ENCODE measurements around the gene CYP21A2.
"Not testable (repeated sequence)": the region's sequence is repeated elsewhere in the genome, so short reads cannot be mapped to it uniquely, and the experiment has no call there.

The CYP21A2 gene

DNA sequence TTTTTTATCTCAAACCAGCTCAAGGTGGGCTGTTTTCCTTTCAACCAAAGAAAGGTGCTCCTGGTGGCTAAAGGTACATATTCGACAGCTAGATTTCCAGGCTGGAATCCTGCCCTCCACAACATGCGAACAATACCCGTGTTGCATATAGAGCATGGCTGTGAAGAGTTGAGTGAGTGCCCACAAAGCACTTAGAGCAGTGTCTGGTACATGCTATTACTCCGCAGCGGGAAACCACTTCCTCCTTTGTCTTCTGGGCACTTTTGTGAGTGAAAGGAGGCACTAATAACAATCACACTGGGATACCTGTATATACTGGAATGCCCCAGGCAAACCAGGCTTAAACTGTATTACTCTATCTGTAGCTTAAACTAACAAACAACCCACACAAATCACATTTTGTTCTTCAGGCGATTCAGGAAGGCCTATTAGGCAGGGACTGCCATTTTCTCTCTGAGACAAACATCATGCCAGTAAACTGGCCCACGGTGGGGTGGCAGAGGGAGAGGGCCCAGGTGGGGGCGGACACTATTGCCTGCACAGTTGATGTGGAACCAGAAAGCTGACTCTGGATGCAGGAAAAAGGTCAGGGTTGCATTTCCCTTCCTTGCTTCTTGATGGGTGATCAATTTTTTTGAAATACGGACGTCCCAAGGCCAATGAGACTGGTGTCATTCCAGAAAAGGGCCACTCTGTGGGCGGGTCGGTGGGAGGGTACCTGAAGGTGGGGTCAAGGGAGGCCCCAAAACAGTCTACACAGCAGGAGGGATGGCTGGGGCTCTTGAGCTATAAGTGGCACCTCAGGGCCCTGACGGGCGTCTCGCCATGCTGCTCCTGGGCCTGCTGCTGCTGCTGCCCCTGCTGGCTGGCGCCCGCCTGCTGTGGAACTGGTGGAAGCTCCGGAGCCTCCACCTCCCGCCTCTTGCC lies at the start of gene CYP21A2:
Gene CYP21A2 (plus strand): TSS at position 818 of the 927 bp plus-strand sequence. CDS start 8 bp downstream, at position 826.
- H3K36me3 ChIP-seq (ENCODE audit: control insufficient read depth, insufficient read depth, low read length); H3K4me1 ChIP-seq (ENCODE audit: control insufficient read depth, insufficient read depth, low read length); H3K9me3 ChIP-seq (ENCODE audit: control insufficient read depth, insufficient read depth, low read depth, low read length); H3K27me3 ChIP-seq (ENCODE audit: control insufficient read depth, insufficient read depth, low read length); H3K27ac ChIP-seq (ENCODE audit: low read depth, low read length); H3K9ac ChIP-seq (ENCODE audit: low read length); H3K4me3 ChIP-seq (ENCODE audit: low read depth, low read length): not testable (repeated sequence)

DNA sequence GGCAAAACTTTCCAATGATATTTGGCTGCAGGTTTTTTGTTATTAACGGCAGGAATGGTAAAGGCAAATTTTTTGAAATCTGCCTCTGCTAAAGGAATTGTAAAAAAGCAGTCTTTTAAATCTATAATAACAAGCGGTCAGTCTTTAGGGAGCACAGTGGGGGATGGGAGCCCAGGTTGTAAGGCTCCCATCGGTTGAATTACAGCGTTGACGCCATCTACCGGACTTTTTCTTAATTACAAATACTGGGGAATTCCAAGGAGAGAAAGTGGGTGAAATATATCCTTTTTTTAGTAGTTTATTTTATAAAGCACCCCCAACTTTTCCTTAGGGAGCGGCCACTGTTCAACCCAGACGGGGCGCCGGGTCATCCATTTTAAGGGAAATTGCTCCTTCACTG lies 48.9 kb upstream of the CYP21A2 start:
- not testable (repeated sequence) for H3K36me3 ChIP-seq (ENCODE audit: control insufficient read depth, insufficient read depth, low read length); H3K27me3 ChIP-seq (ENCODE audit: control insufficient read depth, insufficient read depth, low read length); H3K4me1 ChIP-seq (ENCODE audit: control insufficient read depth, insufficient read depth, low read length); H3K9ac ChIP-seq (ENCODE audit: low read length); H3K9me3 ChIP-seq (ENCODE audit: control insufficient read depth, insufficient read depth, low read depth, low read length); H3K4me3 ChIP-seq (ENCODE audit: low read depth, low read length); H3K27ac ChIP-seq (ENCODE audit: low read depth, low read length)

DNA sequence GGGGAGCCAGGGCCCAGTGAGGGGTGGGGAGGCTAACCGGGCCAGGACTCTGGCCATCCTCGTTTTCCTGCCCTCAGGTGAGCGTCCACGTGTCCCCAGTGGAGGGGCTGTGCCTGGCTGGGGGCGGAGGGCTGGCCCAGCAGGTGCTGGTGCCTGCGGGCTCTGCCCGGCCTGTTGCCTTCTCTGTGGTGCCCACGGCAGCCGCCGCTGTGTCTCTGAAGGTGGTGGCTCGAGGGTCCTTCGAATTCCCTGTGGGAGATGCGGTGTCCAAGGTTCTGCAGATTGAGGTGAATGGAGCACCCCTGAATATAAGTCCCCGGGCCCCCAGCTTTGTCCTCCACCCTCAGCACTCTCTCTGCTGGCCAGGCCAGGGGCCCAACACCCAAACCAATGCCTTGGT lies 43.8 kb upstream of the CYP21A2 start:
- not testable (repeated sequence) for H3K9me3 ChIP-seq (ENCODE audit: control insufficient read depth, insufficient read depth, low read depth, low read length); H3K4me1 ChIP-seq (ENCODE audit: control insufficient read depth, insufficient read depth, low read length); H3K9ac ChIP-seq (ENCODE audit: low read length); H3K27ac ChIP-seq (ENCODE audit: low read depth, low read length); H3K4me3 ChIP-seq (ENCODE audit: low read depth, low read length); H3K36me3 ChIP-seq (ENCODE audit: control insufficient read depth, insufficient read depth, low read length); H3K27me3 ChIP-seq (ENCODE audit: control insufficient read depth, insufficient read depth, low read length)

DNA sequence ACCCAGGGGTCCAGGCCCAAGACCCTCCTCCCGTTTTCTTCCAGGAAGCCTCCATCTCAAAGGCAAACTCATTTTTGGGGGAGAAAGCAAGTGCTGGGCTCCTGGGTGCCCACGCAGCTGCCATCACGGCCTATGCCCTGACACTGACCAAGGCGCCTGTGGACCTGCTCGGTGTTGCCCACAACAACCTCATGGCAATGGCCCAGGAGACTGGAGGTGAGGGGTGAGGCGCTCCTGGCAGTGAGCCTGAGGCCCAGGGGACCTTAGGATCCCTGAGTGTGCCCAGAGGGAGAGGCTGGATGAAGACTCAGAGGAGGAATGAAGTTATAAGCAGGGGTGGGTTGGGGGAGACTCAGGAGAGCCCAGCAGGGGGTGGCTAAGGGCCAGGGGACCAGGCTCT lies 41.8 kb upstream of the CYP21A2 start:
- H3K36me3 ChIP-seq (ENCODE audit: control insufficient read depth, insufficient read depth, low read length) = not testable (repeated sequence)

GRCh38 chr6:32002546-32003268 lies 35.5 kb upstream of the CYP21A2 start:
- not testable (repeated sequence) for H3K27ac ChIP-seq (ENCODE audit: low read depth, low read length); H3K9ac ChIP-seq (ENCODE audit: low read length); H3K36me3 ChIP-seq (ENCODE audit: control insufficient read depth, insufficient read depth, low read length); H3K4me1 ChIP-seq (ENCODE audit: control insufficient read depth, insufficient read depth, low read length); H3K9me3 ChIP-seq (ENCODE audit: control insufficient read depth, insufficient read depth, low read depth, low read length); H3K27me3 ChIP-seq (ENCODE audit: control insufficient read depth, insufficient read depth, low read length); H3K4me3 ChIP-seq (ENCODE audit: low read depth, low read length)

More for the DNA sequence above, 41.8 kb upstream of the CYP21A2 start:
- H3K9ac ChIP-seq (ENCODE audit: low read length); H3K27me3 ChIP-seq (ENCODE audit: control insufficient read depth, insufficient read depth, low read length); H3K4me3 ChIP-seq (ENCODE audit: low read depth, low read length); H3K9me3 ChIP-seq (ENCODE audit: control insufficient read depth, insufficient read depth, low read depth, low read length); H3K4me1 ChIP-seq (ENCODE audit: control insufficient read depth, insufficient read depth, low read length); H3K27ac ChIP-seq (ENCODE audit: low read depth, low read length): not testable (repeated sequence)

GRCh38 chr6:32003301-32003700 lies 34.9 kb upstream of the CYP21A2 start:
- not testable (repeated sequence) for H3K27me3 ChIP-seq (ENCODE audit: control insufficient read depth, insufficient read depth, low read length); H3K9me3 ChIP-seq (ENCODE audit: control insufficient read depth, insufficient read depth, low read depth, low read length); H3K36me3 ChIP-seq (ENCODE audit: control insufficient read depth, insufficient read depth, low read length); H3K27ac ChIP-seq (ENCODE audit: low read depth, low read length); H3K4me1 ChIP-seq (ENCODE audit: control insufficient read depth, insufficient read depth, low read length); H3K4me3 ChIP-seq (ENCODE audit: low read depth, low read length); H3K9ac ChIP-seq (ENCODE audit: low read length)

GRCh38 chr6:32004393-32004792 lies 33.8 kb upstream of the CYP21A2 start:
- not testable (repeated sequence) for H3K27ac ChIP-seq (ENCODE audit: low read depth, low read length); H3K4me1 ChIP-seq (ENCODE audit: control insufficient read depth, insufficient read depth, low read length); H3K9ac ChIP-seq (ENCODE audit: low read length); H3K9me3 ChIP-seq (ENCODE audit: control insufficient read depth, insufficient read depth, low read depth, low read length); H3K36me3 ChIP-seq (ENCODE audit: control insufficient read depth, insufficient read depth, low read length); H3K4me3 ChIP-seq (ENCODE audit: low read depth, low read length); H3K27me3 ChIP-seq (ENCODE audit: control insufficient read depth, insufficient read depth, low read length)

GRCh38 chr6:32004864-32005537 lies 33.2 kb upstream of the CYP21A2 start:
- H3K4me1 ChIP-seq (ENCODE audit: control insufficient read depth, insufficient read depth, low read length); H3K36me3 ChIP-seq (ENCODE audit: control insufficient read depth, insufficient read depth, low read length); H3K9me3 ChIP-seq (ENCODE audit: control insufficient read depth, insufficient read depth, low read depth, low read length); H3K27ac ChIP-seq (ENCODE audit: low read depth, low read length); H3K9ac ChIP-seq (ENCODE audit: low read length); H3K27me3 ChIP-seq (ENCODE audit: control insufficient read depth, insufficient read depth, low read length); H3K4me3 ChIP-seq (ENCODE audit: low read depth, low read length): not testable (repeated sequence)

DNA sequence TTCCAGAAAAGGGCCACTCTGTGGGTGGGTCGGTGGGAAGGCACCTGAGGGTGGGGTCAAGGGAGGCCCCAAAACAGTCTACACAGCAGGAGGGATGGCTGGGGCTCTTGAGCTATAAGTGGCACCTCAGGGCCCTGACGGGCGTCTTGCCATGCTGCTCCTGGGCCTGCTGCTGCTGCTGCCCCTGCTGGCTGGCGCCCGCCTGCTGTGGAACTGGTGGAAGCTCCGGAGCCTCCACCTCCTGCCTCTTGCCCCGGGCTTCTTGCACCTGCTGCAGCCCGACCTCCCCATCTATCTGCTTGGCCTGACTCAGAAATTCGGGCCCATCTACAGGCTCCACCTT lies 32.7 kb upstream of the CYP21A2 start:
- H3K36me3 ChIP-seq (ENCODE audit: control insufficient read depth, insufficient read depth, low read length); H3K9ac ChIP-seq (ENCODE audit: low read length); H3K9me3 ChIP-seq (ENCODE audit: control insufficient read depth, insufficient read depth, low read depth, low read length); H3K4me3 ChIP-seq (ENCODE audit: low read depth, low read length); H3K27ac ChIP-seq (ENCODE audit: low read depth, low read length); H3K27me3 ChIP-seq (ENCODE audit: control insufficient read depth, insufficient read depth, low read length); H3K4me1 ChIP-seq (ENCODE audit: control insufficient read depth, insufficient read depth, low read length): not testable (repeated sequence)

- not testable (repeated sequence) for H3K4me1 ChIP-seq (ENCODE audit: control insufficient read depth, insufficient read depth, low read length); H3K27me3 ChIP-seq (ENCODE audit: control insufficient read depth, insufficient read depth, low read length); H3K4me3 ChIP-seq (ENCODE audit: low read depth, low read length); H3K27ac ChIP-seq (ENCODE audit: low read depth, low read length); H3K9ac ChIP-seq (ENCODE audit: low read length); H3K36me3 ChIP-seq (ENCODE audit: control insufficient read depth, insufficient read depth, low read length); H3K9me3 ChIP-seq (ENCODE audit: control insufficient read depth, insufficient read depth, low read depth, low read length)
These were observed 32.2 kb upstream of the CYP21A2 start for GRCh38 chr6:32005991-32006529.

DNA sequence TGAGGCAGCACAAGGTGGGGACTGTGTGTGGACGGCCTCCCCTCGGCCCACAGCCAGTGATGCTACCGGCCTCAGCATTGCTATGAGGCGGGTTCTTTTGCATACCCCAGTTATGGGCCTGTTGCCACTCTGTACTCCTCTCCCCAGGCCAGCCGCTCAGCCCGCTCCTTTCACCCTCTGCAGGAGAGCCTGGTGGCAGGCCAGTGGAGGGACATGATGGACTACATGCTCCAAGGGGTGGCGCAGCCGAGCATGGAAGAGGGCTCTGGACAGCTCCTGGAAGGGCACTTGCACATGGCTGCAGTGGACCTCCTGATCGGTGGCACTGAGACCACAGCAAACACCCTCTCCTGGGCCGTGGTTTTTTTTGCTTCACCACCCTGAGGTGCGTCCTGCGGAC lies 31.1 kb upstream of the CYP21A2 start:
- H3K9ac ChIP-seq (ENCODE audit: low read length); H3K27ac ChIP-seq (ENCODE audit: low read depth, low read length); H3K36me3 ChIP-seq (ENCODE audit: control insufficient read depth, insufficient read depth, low read length); H3K4me3 ChIP-seq (ENCODE audit: low read depth, low read length); H3K4me1 ChIP-seq (ENCODE audit: control insufficient read depth, insufficient read depth, low read length); H3K27me3 ChIP-seq (ENCODE audit: control insufficient read depth, insufficient read depth, low read length); H3K9me3 ChIP-seq (ENCODE audit: control insufficient read depth, insufficient read depth, low read depth, low read length): not testable (repeated sequence)

Data from HUES6 (cell line).